Keratinocyte (primary cell): ENCODE data around the gene TSC22D2. TPM values are rescaled to one million over a fixed set of nuclear protein-coding genes. Genes with fewer than 3 reads are reported as not detected.
A peak's percentile ranks its signal among the peaks of the same experiment; 100 is the strongest.

Source experiments
- DNase-seq: peaks from one replicate; pipeline ENCODE4 v3.0.0-alpha.2; 2011; ENCODE audit warnings: low read depth, missing footprints, low spot score
- FAIRE-seq: peaks from 2 replicates; lab custom pipeline; 2011; peaks lifted over from hg19 to GRCh38; lab: Jason Lieb, UNC
- H2AFZ ChIP-seq: 2 replicates; pipeline ENCODE4 v1.6.0; 2012; ENCODE audit warnings: low read length, control low read depth, inconsistent platforms; ENCODE audit not compliant: control insufficient read depth
- H3K27ac ChIP-seq: 2 replicates; pipeline ENCODE4 v1.5.1; 2011; ENCODE audit warnings: low read length; ENCODE audit not compliant: control insufficient read depth, insufficient read depth
- H3K27me3 ChIP-seq: 3 replicates; pipeline ENCODE4 v1.6.0; 2011; ENCODE audit warnings: low read length; ENCODE audit not compliant: control insufficient read depth, insufficient read depth; ENCODE audit errors: extremely low read depth
- H3K36me3 ChIP-seq, 2 experiments: 2 replicates in 1 of 2; 3 replicates in 1 of 2; pipeline ENCODE4 v1.5.1; 2011; ENCODE audit warnings: low read length in 2 of 2, mild to moderate bottlenecking in 1 of 2; ENCODE audit not compliant: control insufficient read depth in 2 of 2, insufficient read depth in 2 of 2; ENCODE audit errors: extremely low read depth in 1 of 2
- H3K4me1 ChIP-seq: 3 replicates; pipeline ENCODE4 v1.5.1; 2011; ENCODE audit warnings: low read length; ENCODE audit not compliant: control insufficient read depth, insufficient read depth; ENCODE audit errors: extremely low read depth
- H3K4me2 ChIP-seq: 3 replicates; pipeline ENCODE4 v1.6.0; 2011; ENCODE audit warnings: low read depth, low read length; ENCODE audit not compliant: control insufficient read depth, insufficient read depth; ENCODE audit errors: extremely low read depth
- H3K4me3 ChIP-seq, 3 experiments: fragments of 200-600 bp in 1 of 3; sonication (generic) in 1 of 3; 2 replicates in 2 of 3; 3 replicates in 1 of 3; pipeline ENCODE4 v1.5.1; 2011 to 2016; ENCODE audit warnings: low read length in 3 of 3, mild to moderate bottlenecking in 3 of 3, control low read depth in 2 of 3, inconsistent platforms in 1 of 3, low read depth in 1 of 3, mixed read lengths in 1 of 3, mixed run types in 1 of 3, moderate library complexity in 1 of 3; ENCODE audit not compliant: control insufficient read depth in 2 of 3, insufficient read depth in 2 of 3; ENCODE audit errors: extremely low read depth in 1 of 3
- H3K79me2 ChIP-seq: 2 replicates; pipeline ENCODE4 v1.6.0; 2012; ENCODE audit warnings: low read length; ENCODE audit not compliant: control insufficient read depth, insufficient read depth
- H3K9ac ChIP-seq: 3 replicates; pipeline ENCODE4 v1.6.0; 2011; ENCODE audit warnings: low read length; ENCODE audit not compliant: control insufficient read depth, insufficient read depth; ENCODE audit errors: extremely low read depth
- H3K9me1 ChIP-seq: 3 replicates; pipeline ENCODE4 v1.6.0; 2011; ENCODE audit warnings: low read length; ENCODE audit not compliant: control insufficient read depth, insufficient read depth; ENCODE audit errors: extremely low read depth
- H3K9me3 ChIP-seq: 2 replicates; pipeline ENCODE4 v1.5.1; 2012; ENCODE audit warnings: low read depth, low read length; ENCODE audit not compliant: control insufficient read depth
- H4K20me1 ChIP-seq: 3 replicates; pipeline ENCODE4 v1.6.0; 2011; ENCODE audit warnings: low read length; ENCODE audit not compliant: control insufficient read depth, insufficient read depth; ENCODE audit errors: extremely low read depth
- EZH2 ChIP-seq: IDR thresholded peaks from one replicate; pipeline ENCODE4 v1.6.1; 2012; ENCODE audit warnings: inconsistent platforms, mild to moderate bottlenecking, low read length, moderate library complexity
- dilution Hi-C: fragments of 300-500 bp; cut with MboI; formaldehyde crosslinking; loops from one replicate; pipeline ENCODE4 v1.7.0; 2020; ENCODE audit warnings: low sequenced_read_pairs; ENCODE audit not compliant: extremely low pct_ligation_motif_present
- polyA plus RNA-seq, 5 experiments: library from polyadenylated mRNA; depleted of rRNA in 3 of 5; stranded (reverse) in 3 of 5; stranded (forward) in 1 of 5; unstranded in 1 of 5; fragments of >200 nt; gene quantifications; 1 replicate in 1 of 5; 2 replicates in 3 of 5; 3 replicates in 1 of 5; pipeline versions ENCODE4 v1.2.1 to v1.2.3, GENCODE V29; 2011 to 2012; ENCODE audit warnings: missing spikeins in 2 of 5, low read depth in 1 of 5, low replicate concordance in 1 of 5
- TF ChIP-seq, protein P1 (sequence below), 3 experiments: IDR thresholded peaks in 1 of 3; conservative IDR thresholded peaks in 1 of 3; optimal IDR thresholded peaks in 1 of 3; 2 replicates in 2 of 3; 3 replicates in 1 of 3; pipeline versions ENCODE3 to v1.5.1; 2011; ENCODE audit warnings: low read length in 3 of 3, mild to moderate bottlenecking in 3 of 3, moderate library complexity in 2 of 3, control low read depth in 1 of 3, inconsistent platforms in 1 of 3; ENCODE audit not compliant: insufficient read depth in 2 of 3; ENCODE audit errors: extremely low read depth in 1 of 3

TSC22D2 gene
- polyA plus RNA-seq, 1 donor (not counting 4 experiments of a cell fraction or from before 2014, with no cell fraction given) = 22.3 TPM

DNA sequence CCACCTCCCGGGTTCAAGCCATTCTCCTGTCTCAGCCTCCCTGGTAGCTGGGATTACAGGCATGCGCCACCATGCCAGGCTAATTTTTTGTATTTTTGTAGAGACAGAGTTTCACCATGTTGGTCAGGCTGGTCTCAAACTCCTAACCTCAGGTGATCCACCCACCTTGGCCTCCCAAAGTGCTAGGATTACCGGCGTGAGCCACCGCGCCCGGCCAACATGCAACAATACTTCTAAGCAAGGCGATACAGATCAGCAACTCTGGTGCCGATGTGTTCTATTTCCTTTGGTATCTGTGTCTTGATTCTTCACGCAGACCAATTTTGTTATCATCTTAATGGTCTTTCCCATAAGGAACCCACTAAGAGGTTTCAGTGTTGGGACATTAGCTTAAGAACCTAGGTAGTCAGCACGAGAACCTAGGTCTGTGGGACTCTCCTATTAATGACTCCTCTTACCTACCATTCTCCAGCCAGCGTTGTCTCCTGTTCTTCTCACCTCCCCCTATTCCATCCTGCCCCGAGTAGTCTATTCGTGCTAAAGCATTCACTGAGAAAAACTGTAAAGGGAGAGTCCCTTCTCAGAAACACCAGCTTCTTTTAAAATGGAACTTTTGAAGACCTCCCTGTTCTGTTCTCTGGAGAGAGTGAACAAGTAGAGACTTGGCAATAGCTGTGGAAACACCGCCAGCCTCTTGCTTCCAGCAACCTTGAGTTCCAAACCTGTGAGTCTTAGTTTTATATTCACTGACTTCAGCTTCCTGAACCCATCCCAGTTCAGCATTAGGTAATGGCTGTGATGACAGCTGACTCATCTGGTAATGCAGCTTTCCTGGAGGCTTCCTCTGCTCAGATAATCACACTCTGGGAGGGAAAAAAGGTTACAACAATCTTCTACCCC, 61.2 kb downstream of the TSC22D2 start:
- dilution Hi-C loops = no loop called here
- no peaks in the 10 kb centered on the region for H3K9me1 ChIP-seq
- H3K79me2 ChIP-seq = no peaks in the 10 kb centered on the region
- peak overlapping the region; percentile 89 for H3K9ac ChIP-seq
- H3K9me3 ChIP-seq = no peaks in the 10 kb centered on the region
- peak overlapping the region; percentile 99 for H3K4me2 ChIP-seq
- TF ChIP-seq, protein P1, sequence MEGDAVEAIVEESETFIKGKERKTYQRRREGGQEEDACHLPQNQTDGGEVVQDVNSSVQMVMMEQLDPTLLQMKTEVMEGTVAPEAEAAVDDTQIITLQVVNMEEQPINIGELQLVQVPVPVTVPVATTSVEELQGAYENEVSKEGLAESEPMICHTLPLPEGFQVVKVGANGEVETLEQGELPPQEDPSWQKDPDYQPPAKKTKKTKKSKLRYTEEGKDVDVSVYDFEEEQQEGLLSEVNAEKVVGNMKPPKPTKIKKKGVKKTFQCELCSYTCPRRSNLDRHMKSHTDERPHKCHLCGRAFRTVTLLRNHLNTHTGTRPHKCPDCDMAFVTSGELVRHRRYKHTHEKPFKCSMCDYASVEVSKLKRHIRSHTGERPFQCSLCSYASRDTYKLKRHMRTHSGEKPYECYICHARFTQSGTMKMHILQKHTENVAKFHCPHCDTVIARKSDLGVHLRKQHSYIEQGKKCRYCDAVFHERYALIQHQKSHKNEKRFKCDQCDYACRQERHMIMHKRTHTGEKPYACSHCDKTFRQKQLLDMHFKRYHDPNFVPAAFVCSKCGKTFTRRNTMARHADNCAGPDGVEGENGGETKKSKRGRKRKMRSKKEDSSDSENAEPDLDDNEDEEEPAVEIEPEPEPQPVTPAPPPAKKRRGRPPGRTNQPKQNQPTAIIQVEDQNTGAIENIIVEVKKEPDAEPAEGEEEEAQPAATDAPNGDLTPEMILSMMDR (optimal IDR thresholded peaks at IDR 0.05 in 1 of 3, IDR thresholded peaks at IDR 0.05 in 1 of 3, conservative IDR thresholded peaks at IDR 0.05 in 1 of 3; ENCODE audit: extremely low read depth in 1 of 3, insufficient read depth in 2 of 3, low read length in 3 of 3) = no peak
- TF ChIP-seq EZH2 = no peak
- peak; percentile 82 for DNase-seq
- peaks cover 24% of the 10 kb centered on the region for H3K4me1 ChIP-seq
- H3K36me3 ChIP-seq = no peaks in the 10 kb centered on the region
- peak overlapping the region; percentile 24 to 73 (median 72) for H3K4me3 ChIP-seq
- peak overlapping the region; percentile 74 for H2AFZ ChIP-seq
- H3K27ac ChIP-seq = peak overlapping the region; percentile 99
- H4K20me1 ChIP-seq = no peaks in the 10 kb centered on the region
- no peaks in the 10 kb centered on the region for H3K27me3 ChIP-seq
- FAIRE-seq = peak; percentile 100

DNA sequence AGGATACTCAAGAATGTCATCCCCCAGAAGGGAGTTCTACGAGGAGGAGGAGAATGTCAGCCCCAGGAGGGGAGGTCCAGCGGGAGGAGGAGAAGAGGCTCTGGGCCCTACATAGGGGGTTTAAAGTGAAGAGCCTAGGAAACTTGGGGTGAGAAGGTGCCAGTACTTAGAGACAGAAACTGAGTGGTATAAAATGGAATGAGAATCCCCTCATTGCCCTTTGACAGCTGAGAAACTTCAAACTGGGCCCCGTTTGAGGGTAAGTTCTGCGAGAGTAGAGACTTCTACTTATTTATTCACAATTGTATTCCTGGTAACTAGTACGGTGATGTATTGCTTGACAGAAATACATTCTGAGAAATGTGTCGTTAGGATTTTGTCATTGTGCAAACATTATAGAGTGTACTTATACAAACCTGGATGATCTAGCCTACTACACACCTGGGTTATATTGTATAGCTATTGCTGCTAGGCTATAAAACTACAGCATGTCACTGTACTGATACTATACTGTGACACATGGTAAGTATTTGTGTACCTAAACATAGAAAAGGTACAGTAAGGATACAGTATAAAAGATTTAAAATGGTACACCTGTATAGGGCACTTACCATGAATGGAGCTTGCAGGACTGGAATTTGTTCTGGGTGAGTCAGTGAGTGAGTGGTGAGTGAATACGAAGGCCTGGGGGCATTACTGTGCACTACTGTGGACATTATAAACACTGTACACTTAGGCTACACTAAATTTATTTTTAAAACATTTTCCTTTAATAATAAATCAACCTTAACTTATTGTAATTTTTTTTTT, 62.0 kb downstream of the TSC22D2 start:
- Histone ChIP-seq H3K9ac (peak overlapping the region; percentile 89), H3K4me2 (peak overlapping the region; percentile 99), H2AFZ (peak overlapping the region; percentile 39), H3K36me3 (no peaks in the 10 kb centered on the region), H3K27ac (peak overlapping the region; percentile 99), H3K9me1 (no peaks in the 10 kb centered on the region), H3K79me2 (no peaks in the 10 kb centered on the region), H3K4me3 (peak overlapping the region; percentile 24 to 73 (median 72)), H4K20me1 (no peaks in the 10 kb centered on the region), H3K27me3 (no peaks in the 10 kb centered on the region), H3K9me3 (no peaks in the 10 kb centered on the region), H3K4me1 (peaks cover 24% of the 10 kb centered on the region)
- FAIRE-seq (peak; percentile 56), DNase-seq (peak; percentile 70)
- TF ChIP-seq, protein P1 (optimal IDR thresholded peaks at IDR 0.05 in 1 of 3, IDR thresholded peaks at IDR 0.05 in 1 of 3, conservative IDR thresholded peaks at IDR 0.05 in 1 of 3; ENCODE audit: extremely low read depth in 1 of 3, insufficient read depth in 2 of 3, low read length in 3 of 3) = no peak
- no peak for TF ChIP-seq EZH2
- dilution Hi-C loops = no loop called here
